ENCODE measurements around the gene NPBWR2. TPM values are rescaled to one million over a fixed set of nuclear protein-coding genes. Genes with fewer than 3 reads are reported as not detected.

NPBWR2 gene
- total and polyA plus RNA-seq, 2 donors (not counting 3 experiments of a cell fraction or from before 2014, with no cell fraction given) = not detected

- Histone ChIP-seq H4K20me1 (replicated peaks; ENCODE audit: control insufficient read depth, extremely low read depth, insufficient read depth, low read length) (no peaks in the 10 kb centered on the region), H3K27ac (ENCODE audit: insufficient read depth, low read depth, low read length) (peak within 1 kb of the TSS; percentile 63), H3K9ac (replicated peaks; ENCODE audit: extremely low read depth, insufficient read depth, low read length) (peak within 1 kb of the TSS; percentile 86), H3K9me1 (replicated peaks; ENCODE audit: control insufficient read depth, extremely low read depth, insufficient read depth, low read length) (no peaks in the 10 kb centered on the region), H3K79me2 (ENCODE audit: control insufficient read depth, insufficient read depth, low read length) (peaks cover 6% of the 10 kb centered on the region), H2AFZ (ENCODE audit: low read depth, low read length) (peak within 1 kb of the TSS; percentile 76), H3K9me3 (replicated peaks; ENCODE audit: control insufficient read depth, insufficient read depth, low read length) (no peaks in the 10 kb centered on the region), H3K4me2 (ENCODE audit: insufficient read depth, low read length) (peak within 1 kb of the TSS; percentile 76), H3K4me3 (replicated peaks in 1 of 3; ENCODE audit: insufficient read depth in 1 of 3, low read depth in 1 of 3, low read length in 3 of 3) (peak within 1 kb of the TSS; percentile 72 to 91 (median 84)), H3K27me3 (ENCODE audit: control insufficient read depth in 2 of 2, insufficient read depth in 2 of 2, low read length in 2 of 2) (no peaks in the 10 kb centered on the region), H3K36me3 (ENCODE audit: control insufficient read depth in 2 of 2, extremely low read depth in 1 of 2, insufficient read depth in 2 of 2, low read length in 2 of 2) (no peaks in the 10 kb centered on the region), H3K4me1 (ENCODE audit: control insufficient read depth, extremely low read depth, insufficient read depth, low read length) (peaks cover 18% of the 10 kb centered on the region)
- FAIRE-seq (peak; percentile 93), DNase-seq (ENCODE audit: low read depth, low spot score) (peak; percentile 93)
- dilution Hi-C loops (cut with MboI; ENCODE audit: extremely low pct_ligation_motif_present, low sequenced_read_pairs) (no loop called here), intact Hi-C loops (cut with micrococcal nuclease) (loop anchor here (1.0 to 10.0 kb wide), 2 partner anchors 62 to 81 kb away; partner anchors contain the start of gene PRPF6)
- ChIA-PET CTCF (interaction anchor here (1.0 to 15.2 kb wide), 7 partner anchors 9 to 89 kb away, joined by 3 to 412 read pairs (median 6); partner anchors contain the start of genes C20orf204, PRPF6 and SAMD10), POLR2A (interaction anchor here (0.8 to 1.4 kb wide), 5 partner anchors 9 to 198 kb away, joined by 3 to 11 read pairs (median 3); partner anchors contain the start of gene TPD52L2)
- TF ChIP-seq JUN (IDR thresholded peaks at IDR 0.05; ENCODE audit: borderline replicate concordance, insufficient read depth, insufficient read length, low read depth) = no peak
- TF ChIP-seq MAX (IDR thresholded peaks at IDR 0.05; ENCODE audit: insufficient read depth, insufficient read length) = peak; percentile 64
- peak; percentile 90 for TF ChIP-seq POLR2AphosphoS5 (IDR thresholded peaks at IDR 0.05; ENCODE audit: insufficient read depth, low read depth, low read length)
- TF ChIP-seq POLR2A (IDR thresholded peaks at IDR 0.05; ENCODE audit: low read depth, low read length) = peak; percentile 87
- BruUV-seq (replicated peaks) = TSS peak; percentile 96
Observed at GRCh38 chr20:64062596-64063388, 44.6 kb downstream of the NPBWR2 start, which contains the start of gene TCEA2. Gene TCEA2 (plus strand): TSS chr20:64063198. CDS start chr20:64063313, 115 bp downstream.

GRCh38 chr20:64062276-64062595 lies 45.1 kb downstream of the NPBWR2 start:
- dilution Hi-C loops (cut with MboI; ENCODE audit: extremely low pct_ligation_motif_present, low sequenced_read_pairs) (no loop called here), intact Hi-C loops (cut with micrococcal nuclease) (loop anchor here (10.0 kb wide), 1 partner anchor 63 kb away; no protein-coding TSS in a partner anchor)
- H2AFZ ChIP-seq (ENCODE audit: low read depth, low read length) = peak overlapping the region; percentile 76
- H3K9ac ChIP-seq (replicated peaks; ENCODE audit: extremely low read depth, insufficient read depth, low read length) = peak overlapping the region; percentile 86
- POLR2A ChIA-PET = interaction anchor here (1.0 to 1.4 kb wide), 4 partner anchors 8 to 197 kb away, joined by 3 to 11 read pairs (median 4); partner anchors contain the start of gene TPD52L2
- no peaks in the 10 kb centered on the region for H3K9me1 ChIP-seq (replicated peaks; ENCODE audit: control insufficient read depth, extremely low read depth, insufficient read depth, low read length)
- no peaks in the 10 kb centered on the region for H3K27me3 ChIP-seq (ENCODE audit: control insufficient read depth in 2 of 2, insufficient read depth in 2 of 2, low read length in 2 of 2)
- FAIRE-seq (peak; percentile 8), DNase-seq (ENCODE audit: low read depth, low spot score) (no peak)
- no peak for TF ChIP-seq FOS (IDR thresholded peaks at IDR 0.05; ENCODE audit: borderline replicate concordance, insufficient read depth, low read length)
- no peak for TF ChIP-seq MYC (IDR thresholded peaks at IDR 0.05; ENCODE audit: low read depth, low read length)
- no peak for TF ChIP-seq MAX (IDR thresholded peaks at IDR 0.05; ENCODE audit: insufficient read depth, insufficient read length)
- TF ChIP-seq POLR2A (IDR thresholded peaks at IDR 0.05; ENCODE audit: low read depth, low read length) = no peak
- TF ChIP-seq POLR2AphosphoS5 (IDR thresholded peaks at IDR 0.05; ENCODE audit: insufficient read depth, low read depth, low read length) = no peak
- TF ChIP-seq EZH2 (IDR thresholded peaks at IDR 0.05; ENCODE audit: borderline replicate concordance, low read depth, low read length, severe bottlenecking) = no peak
- TF ChIP-seq JUN (IDR thresholded peaks at IDR 0.05; ENCODE audit: borderline replicate concordance, insufficient read depth, insufficient read length, low read depth) = no peak
- no peak for TF ChIP-seq CTCF (IDR thresholded peaks at IDR 0.05; ENCODE audit: extremely low read depth in 1 of 2, insufficient read depth in 1 of 2, low read depth in 1 of 2, low read length in 2 of 2)
- no peak for TF ChIP-seq GATA2 (IDR thresholded peaks at IDR 0.05; ENCODE audit: insufficient read depth, insufficient read length, low read depth, low read length)
- H3K4me3 ChIP-seq (replicated peaks in 1 of 3; ENCODE audit: insufficient read depth in 1 of 3, low read depth in 1 of 3, low read length in 3 of 3) = peak overlapping the region in 2 of 3 experiments; percentile 72 to 91
- no TSS peak for BruUV-seq (replicated peaks)
- H3K9me3 ChIP-seq (replicated peaks; ENCODE audit: control insufficient read depth, insufficient read depth, low read length) = no peaks in the 10 kb centered on the region
- H3K27ac ChIP-seq (ENCODE audit: insufficient read depth, low read depth, low read length) = peak overlapping the region; percentile 63
- H3K36me3 ChIP-seq (ENCODE audit: control insufficient read depth in 2 of 2, extremely low read depth in 1 of 2, insufficient read depth in 2 of 2, low read length in 2 of 2) = no peaks in the 10 kb centered on the region
- peaks cover 23% of the 10 kb centered on the region for H3K4me1 ChIP-seq (ENCODE audit: control insufficient read depth, extremely low read depth, insufficient read depth, low read length)
- no peaks in the 10 kb centered on the region for H4K20me1 ChIP-seq (replicated peaks; ENCODE audit: control insufficient read depth, extremely low read depth, insufficient read depth, low read length)
- H3K4me2 ChIP-seq (ENCODE audit: insufficient read depth, low read length) = peak overlapping the region; percentile 71
- CTCF ChIA-PET = interaction anchor here (1.0 to 15.2 kb wide), 7 partner anchors 8 to 88 kb away, joined by 3 to 412 read pairs (median 6); partner anchors contain the start of genes C20orf204, PRPF6 and SAMD10
- H3K79me2 ChIP-seq (ENCODE audit: control insufficient read depth, insufficient read depth, low read length) = peaks cover 6% of the 10 kb centered on the region
